PC-9 (cell line): ENCODE results near the gene CACNA1E. TPM values are rescaled to one million over a fixed set of nuclear protein-coding genes. Genes with fewer than 3 reads are reported as not detected.

Experiments used
- BruUV-seq: library from RNA; stranded (reverse); fragments of 400-500 nt; replicated peaks from 2 replicates; lab custom pipeline; 2021; lab: Mats Ljungman, UMichigan
- CTCF ChIA-PET: fragments of 300-600 bp; sonication (Branson Sonifier 250); formaldehyde crosslinking; loops from one replicate; lab custom pipeline; 2022; ENCODE audit warnings: antibody characterized with exemption; lab: Charles Lee
- POLR2A ChIA-PET: fragments of 300-600 bp; sonication (Branson Sonifier 250); formaldehyde crosslinking; loops from one replicate; lab custom pipeline; 2022; ENCODE audit warnings: antibody characterized with exemption; ENCODE audit not compliant: unreplicated experiment; lab: Charles Lee
- DNase-seq, 2 experiments: peaks; one replicate each; pipeline versions ENCODE4 v3.0.0 to v3.0.0-alpha.2; 2015 to 2022; ENCODE audit warnings: mixed read lengths in 1 of 2
- H2AFZ ChIP-seq: fragments of 200-600 bp; sonication (generic); 2 replicates; pipeline ENCODE4 v1.8.1; 2017; ENCODE audit warnings: antibody characterized with exemption
- H3F3A ChIP-seq: fragments of 200-600 bp; sonication (generic); 2 replicates; pipeline ENCODE4 v1.8.1; 2017; ENCODE audit warnings: antibody characterized with exemption, mild to moderate bottlenecking, low read depth; ENCODE audit not compliant: insufficient read depth
- H3K27ac ChIP-seq: fragments of 200-600 bp; sonication (generic); 2 replicates; pipeline ENCODE4 v1.6.1; 2016; ENCODE audit warnings: mixed run types
- H3K27me3 ChIP-seq: fragments of 200-600 bp; sonication (generic); 2 replicates; pipeline ENCODE4 v1.6.1; 2016; ENCODE audit warnings: low read depth, mixed run types; ENCODE audit not compliant: insufficient read depth
- H3K36me3 ChIP-seq: fragments of 200-600 bp; sonication (generic); 2 replicates; pipeline ENCODE4 v1.6.1; 2016; ENCODE audit warnings: low read depth, mixed run types
- H3K4me1 ChIP-seq: fragments of 200-600 bp; sonication (generic); replicated peaks from 2 replicates; pipeline ENCODE4 v1.6.1; 2016; ENCODE audit warnings: mixed run types; ENCODE audit not compliant: insufficient read depth
- H3K4me2 ChIP-seq: fragments of 200-600 bp; sonication (generic); 2 replicates; pipeline ENCODE4 v1.6.1; 2017; ENCODE audit warnings: mixed run types
- H3K4me3 ChIP-seq: fragments of 200-600 bp; sonication (generic); 2 replicates; pipeline ENCODE4 v1.6.1; 2016; ENCODE audit warnings: mixed run types
- H3K79me2 ChIP-seq: fragments of 200-600 bp; sonication (generic); 2 replicates; pipeline ENCODE4 v1.6.1; 2017; ENCODE audit warnings: low read depth, mixed run types
- H3K9me2 ChIP-seq: fragments of 200-600 bp; sonication (generic); 2 replicates; pipeline ENCODE4 v1.8.1; 2017; ENCODE audit warnings: mild to moderate bottlenecking; ENCODE audit not compliant: insufficient read depth
- H3K9me3 ChIP-seq: fragments of 200-600 bp; sonication (generic); 2 replicates; pipeline ENCODE4 v1.8.1; 2016; ENCODE audit warnings: low read depth; ENCODE audit not compliant: insufficient read depth
- H4K20me1 ChIP-seq: fragments of 200-600 bp; sonication (generic); 2 replicates; pipeline ENCODE4 v1.8.1; 2017; ENCODE audit not compliant: insufficient read depth
- EZH2 ChIP-seq: fragments of 200-600 bp; sonication (generic); IDR thresholded peaks from 2 replicates; pipeline ENCODE4 v1.8.0; 2017; ENCODE audit warnings: antibody characterized with exemption, low read depth
- intact Hi-C: fragments of 100-400 bp; cut with micrococcal nuclease; formaldehyde crosslinking; loops from one replicate; pipeline ENCODE4 v1.10.0; 2022; ENCODE audit not compliant: unreplicated experiment
- total RNA-seq: library from RNA; stranded (reverse); gene quantifications from 2 replicates; pipeline ENCODE4 v1.2.3, GENCODE V29; 2021
- TF ChIP-seq, protein P1 (sequence below): fragments of 200-600 bp; sonication (generic); conservative IDR thresholded peaks from 2 replicates; pipeline ENCODE4 v1.6.1; 2017; ENCODE audit warnings: mixed run types, antibody characterized with exemption, mild to moderate bottlenecking, moderate library complexity

Gene CACNA1E
- total RNA-seq, 1 experiment from 2014 or later, result not detected

- no peaks in the 10 kb centered on the region for H3K36me3 ChIP-seq
- no peaks in the 10 kb centered on the region for H4K20me1 ChIP-seq
- no peaks in the 10 kb centered on the region for H3F3A ChIP-seq
- no peak overlapping the region for H3K4me3 ChIP-seq
- no peak for DNase-seq
- ChIA-PET POLR2A (no interaction called here), CTCF (no interaction called here)
- no peak overlapping the region for H3K27ac ChIP-seq
- H2AFZ ChIP-seq, result no peak overlapping the region
- no peaks in the 10 kb centered on the region for H3K4me1 ChIP-seq
- H3K79me2 ChIP-seq, result no peaks in the 10 kb centered on the region
- H3K27me3 ChIP-seq, result peaks cover 38% of the 10 kb centered on the region
- H3K9me3 ChIP-seq, result no peaks in the 10 kb centered on the region
- BruUV-seq, result no TSS peak
- no peaks in the 10 kb centered on the region for H3K9me2 ChIP-seq
- no peak for TF ChIP-seq EZH2
- TF ChIP-seq, protein P1, sequence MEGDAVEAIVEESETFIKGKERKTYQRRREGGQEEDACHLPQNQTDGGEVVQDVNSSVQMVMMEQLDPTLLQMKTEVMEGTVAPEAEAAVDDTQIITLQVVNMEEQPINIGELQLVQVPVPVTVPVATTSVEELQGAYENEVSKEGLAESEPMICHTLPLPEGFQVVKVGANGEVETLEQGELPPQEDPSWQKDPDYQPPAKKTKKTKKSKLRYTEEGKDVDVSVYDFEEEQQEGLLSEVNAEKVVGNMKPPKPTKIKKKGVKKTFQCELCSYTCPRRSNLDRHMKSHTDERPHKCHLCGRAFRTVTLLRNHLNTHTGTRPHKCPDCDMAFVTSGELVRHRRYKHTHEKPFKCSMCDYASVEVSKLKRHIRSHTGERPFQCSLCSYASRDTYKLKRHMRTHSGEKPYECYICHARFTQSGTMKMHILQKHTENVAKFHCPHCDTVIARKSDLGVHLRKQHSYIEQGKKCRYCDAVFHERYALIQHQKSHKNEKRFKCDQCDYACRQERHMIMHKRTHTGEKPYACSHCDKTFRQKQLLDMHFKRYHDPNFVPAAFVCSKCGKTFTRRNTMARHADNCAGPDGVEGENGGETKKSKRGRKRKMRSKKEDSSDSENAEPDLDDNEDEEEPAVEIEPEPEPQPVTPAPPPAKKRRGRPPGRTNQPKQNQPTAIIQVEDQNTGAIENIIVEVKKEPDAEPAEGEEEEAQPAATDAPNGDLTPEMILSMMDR, result no peak
- no peak overlapping the region for H3K4me2 ChIP-seq
- intact Hi-C loops, result no loop called here
These were observed 111.2 kb downstream of the CACNA1E start for GRCh38 chr1:181594553-181594952.

DNA sequence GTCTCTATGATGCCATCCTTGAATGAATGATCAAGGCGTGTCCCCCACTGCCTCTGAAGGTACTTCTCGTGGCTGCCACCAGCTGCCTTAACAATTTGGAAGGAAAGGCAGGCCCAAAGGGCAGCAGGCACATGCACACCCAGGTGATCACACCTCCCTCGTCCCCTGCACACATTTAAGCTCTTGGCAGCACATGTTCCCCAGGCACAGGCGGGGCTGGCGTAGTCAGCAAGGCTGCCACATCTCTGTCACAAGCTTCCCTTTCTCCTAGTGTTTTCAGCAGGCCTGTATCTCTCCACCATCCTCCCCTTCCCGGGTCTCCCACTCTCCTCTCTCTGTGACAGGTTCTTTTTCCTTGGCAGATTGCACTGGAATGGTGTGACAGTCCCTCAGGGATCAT lies 111.9 kb downstream of the CACNA1E start:
- ChIA-PET CTCF (no interaction called here), POLR2A (no interaction called here)
- no TSS peak for BruUV-seq
- no peak for DNase-seq
- H4K20me1 ChIP-seq, result no peaks in the 10 kb centered on the region
- H3K9me3 ChIP-seq, result no peaks in the 10 kb centered on the region
- peaks cover 38% of the 10 kb centered on the region for H3K27me3 ChIP-seq
- no peaks in the 10 kb centered on the region for H3F3A ChIP-seq
- H3K4me3 ChIP-seq, result no peak overlapping the region
- intact Hi-C loops, result no loop called here
- no peaks in the 10 kb centered on the region for H3K79me2 ChIP-seq
- H3K4me2 ChIP-seq, result no peak overlapping the region
- H2AFZ ChIP-seq, result no peak overlapping the region
- H3K9me2 ChIP-seq, result no peaks in the 10 kb centered on the region
- H3K4me1 ChIP-seq, result no peaks in the 10 kb centered on the region
- no peaks in the 10 kb centered on the region for H3K36me3 ChIP-seq
- no peak overlapping the region for H3K27ac ChIP-seq
- TF ChIP-seq, protein P1, result no peak
- TF ChIP-seq EZH2, result no peak

DNA sequence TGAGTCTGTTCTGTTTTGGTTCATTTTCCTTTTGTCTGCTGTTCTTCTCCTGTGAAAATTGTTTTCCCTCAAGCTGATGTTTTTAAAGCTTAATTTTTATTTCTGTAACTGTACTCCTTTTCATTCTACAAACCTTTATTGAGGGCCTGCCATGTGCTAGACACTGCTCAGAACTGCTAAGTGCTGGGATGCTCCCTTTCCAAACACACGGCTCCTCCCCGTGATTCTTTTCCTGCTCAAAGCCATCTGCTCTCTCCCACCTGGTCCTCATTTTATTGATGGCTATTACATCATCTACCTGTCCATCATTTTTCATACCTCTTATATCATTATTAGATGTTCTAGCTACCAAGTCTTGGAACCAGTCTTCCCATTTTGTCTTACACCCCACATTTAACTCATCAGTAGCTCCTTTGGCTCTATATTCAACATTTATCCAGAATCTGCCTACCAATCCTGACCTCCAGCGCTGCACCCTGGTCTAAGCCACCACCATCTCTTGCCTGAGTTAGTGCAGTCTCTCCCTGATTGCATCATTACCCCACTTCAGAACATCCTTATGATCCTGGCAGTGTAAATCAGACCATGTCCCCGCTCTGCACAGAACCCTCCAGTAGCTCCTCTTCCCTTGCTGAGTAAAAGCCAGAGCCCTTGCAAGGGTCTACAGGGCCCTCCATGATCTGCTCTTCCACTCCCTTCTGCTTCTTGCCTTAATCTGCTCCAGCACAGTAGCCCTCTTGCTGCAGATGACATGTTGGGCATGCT lies 118.1 kb downstream of the CACNA1E start:
- H3F3A ChIP-seq, result no peaks in the 10 kb centered on the region
- ChIA-PET CTCF (no interaction called here), POLR2A (no interaction called here)
- H3K36me3 ChIP-seq, result no peaks in the 10 kb centered on the region
- H2AFZ ChIP-seq, result no peak overlapping the region
- no peaks in the 10 kb centered on the region for H3K9me2 ChIP-seq
- H3K27me3 ChIP-seq, result peaks cover 46% of the 10 kb centered on the region
- no peak overlapping the region for H3K27ac ChIP-seq
- no peaks in the 10 kb centered on the region for H3K4me1 ChIP-seq
- no peak for DNase-seq
- H3K79me2 ChIP-seq, result no peaks in the 10 kb centered on the region
- intact Hi-C loops, result no loop called here
- no TSS peak for BruUV-seq
- no peak overlapping the region for H3K4me2 ChIP-seq
- no peaks in the 10 kb centered on the region for H4K20me1 ChIP-seq
- no peaks in the 10 kb centered on the region for H3K9me3 ChIP-seq
- TF ChIP-seq, protein P1, result no peak
- no peak for TF ChIP-seq EZH2
- H3K4me3 ChIP-seq, result no peak overlapping the region
